Measurements from ENCODE around the gene PHRF1. TPM values are rescaled to one million over a fixed set of nuclear protein-coding genes. Genes with fewer than 3 reads are reported as not detected.

The PHRF1 gene
- total RNA-seq, 1 experiment from 2014 or later, result 48.9 TPM

DNA sequence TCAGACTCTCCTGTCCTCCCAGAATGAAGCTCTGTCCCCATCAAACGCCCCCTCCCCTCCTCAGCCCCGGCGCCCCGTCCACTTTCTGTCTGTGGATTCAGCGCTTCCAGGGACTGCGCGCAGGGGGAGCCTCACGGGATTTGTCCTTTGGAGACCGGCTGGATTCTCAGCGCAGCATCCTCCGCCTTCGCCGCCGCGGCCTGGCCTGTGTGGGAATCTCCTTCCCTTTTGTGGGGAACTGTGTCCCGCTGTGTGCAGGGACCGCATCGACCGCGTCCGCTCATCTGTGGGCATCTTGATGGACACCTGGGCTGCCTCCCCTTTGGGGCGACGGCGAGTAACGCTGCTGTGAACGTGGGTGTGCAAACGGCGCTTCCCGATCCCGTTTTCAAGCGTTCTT lies 51.8 kb downstream of the PHRF1 start:
- Histone ChIP-seq H3K9me3 (ENCODE audit: control insufficient read depth, low read depth, low read length) (no peaks in the 10 kb centered on the region), H3K79me2 (ENCODE audit: insufficient read depth, low read length) (no peaks in the 10 kb centered on the region)
- H3K9me3 Mint-ChIP-seq, result no peaks in the 10 kb centered on the region; a peak in 1 of 5 replicates

More for the DNA sequence above, 51.8 kb downstream of the PHRF1 start:
- Histone ChIP-seq H2BK15ac (ENCODE audit: low read depth, low read length) (no peak overlapping the region), H3K4me1 (ENCODE audit: insufficient read depth, low read length) (no peaks in the 10 kb centered on the region), H2BK20ac (ENCODE audit: low read depth, low read length, poor library complexity, severe bottlenecking) (no peak overlapping the region), H2AK5ac (ENCODE audit: insufficient read length, low read length) (no peak overlapping the region), H3K79me1 (ENCODE audit: insufficient read depth, low read depth, low read length, poor library complexity, severe bottlenecking) (no peaks in the 10 kb centered on the region), H4K8ac (replicated peaks; ENCODE audit: insufficient read length, low read depth, low read length) (no peak overlapping the region), H2BK12ac (ENCODE audit: insufficient read length, low read depth, low read length) (no peak overlapping the region), H3K56ac (ENCODE audit: insufficient read length, low read depth, low read length) (no peak overlapping the region), H3T11ph (ENCODE audit: low read length) (no peak overlapping the region), H2AFZ (ENCODE audit: low read length) (no peak overlapping the region), H3K27ac (ENCODE audit: insufficient read length, low read depth, low read length) (no peak overlapping the region), H3K23ac (ENCODE audit: insufficient read length, low read depth, low read length) (no peak overlapping the region), H2BK120ac (ENCODE audit: low read depth, low read length, poor library complexity, severe bottlenecking) (no peak overlapping the region), H3K18ac (ENCODE audit: insufficient read length, low read depth, low read length) (no peak overlapping the region), H3K9ac (ENCODE audit: extremely low read depth, insufficient read length, low read length) (no peak overlapping the region), H4K91ac (ENCODE audit: insufficient read length, low read depth, low read length) (no peak overlapping the region), H3K27me3 (ENCODE audit: insufficient read depth, low read length) (peaks cover 6% of the 10 kb centered on the region; the same call in 1 of the 2 replicates), H2BK5ac (ENCODE audit: insufficient read length, low read length) (no peak overlapping the region), H3K14ac (ENCODE audit: insufficient read depth, low read length) (no peak overlapping the region), H3K4ac (ENCODE audit: low read depth, low read length) (no peak overlapping the region), H3K4me2 (ENCODE audit: insufficient read depth, insufficient read length, low read length) (no peak overlapping the region), H4K20me1 (ENCODE audit: control insufficient read depth, insufficient read depth, insufficient read length) (no peaks in the 10 kb centered on the region), H3K23me2 (ENCODE audit: insufficient read length, low read depth, low read length, poor library complexity, severe bottlenecking) (no peaks in the 10 kb centered on the region), H4K5ac (ENCODE audit: insufficient read length, low read depth, low read length) (no peak overlapping the region)
- no peak for DNase-seq
- peak overlapping the region; percentile 30 to 46; a peak in 3 of 5 replicates for H3K4me3 Mint-ChIP-seq
- no peak overlapping the region for H3K27ac Mint-ChIP-seq
- H3K27me3 Mint-ChIP-seq (ENCODE audit: low read depth), result peaks cover 28% of the 10 kb centered on the region
- peaks cover 9 to 24% of the 10 kb centered on the region in 2 experiments for H3K4me1 Mint-ChIP-seq
- WGBS (ENCODE audit: extremely low coverage, insufficient read length, low lambda C conversion rate), result no CpG with 5 or more reads among the region's 31 CpGs
- TF ChIP-seq, protein P1, sequence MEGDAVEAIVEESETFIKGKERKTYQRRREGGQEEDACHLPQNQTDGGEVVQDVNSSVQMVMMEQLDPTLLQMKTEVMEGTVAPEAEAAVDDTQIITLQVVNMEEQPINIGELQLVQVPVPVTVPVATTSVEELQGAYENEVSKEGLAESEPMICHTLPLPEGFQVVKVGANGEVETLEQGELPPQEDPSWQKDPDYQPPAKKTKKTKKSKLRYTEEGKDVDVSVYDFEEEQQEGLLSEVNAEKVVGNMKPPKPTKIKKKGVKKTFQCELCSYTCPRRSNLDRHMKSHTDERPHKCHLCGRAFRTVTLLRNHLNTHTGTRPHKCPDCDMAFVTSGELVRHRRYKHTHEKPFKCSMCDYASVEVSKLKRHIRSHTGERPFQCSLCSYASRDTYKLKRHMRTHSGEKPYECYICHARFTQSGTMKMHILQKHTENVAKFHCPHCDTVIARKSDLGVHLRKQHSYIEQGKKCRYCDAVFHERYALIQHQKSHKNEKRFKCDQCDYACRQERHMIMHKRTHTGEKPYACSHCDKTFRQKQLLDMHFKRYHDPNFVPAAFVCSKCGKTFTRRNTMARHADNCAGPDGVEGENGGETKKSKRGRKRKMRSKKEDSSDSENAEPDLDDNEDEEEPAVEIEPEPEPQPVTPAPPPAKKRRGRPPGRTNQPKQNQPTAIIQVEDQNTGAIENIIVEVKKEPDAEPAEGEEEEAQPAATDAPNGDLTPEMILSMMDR (conservative IDR thresholded peaks at IDR 0.05), result no peak
- peaks cover 0 to 6% (median 0%) of the 10 kb centered on the region in 3 experiments; a peak in 4 of 7 replicates for H3K36me3 Mint-ChIP-seq (ENCODE audit: insufficient read depth in 1 of 3, low read depth in 3 of 3)
